Bone marrow (tissue), 2 donors: ENCODE data around the gene SFMBT1.
"Not testable (repeated sequence)": the region's sequence is repeated elsewhere in the genome, so short reads cannot be mapped to it uniquely, and the experiment has no call there.

Source experiments
- DNase-seq, 2 donors: peaks; one replicate each; lab custom pipeline; 2025; lab: John Stamatoyannopoulos, UW

The SFMBT1 gene

GRCh38 chr3:53072653-53073552, 27.0 kb upstream of the SFMBT1 start:
- DNase-seq: peak; percentile 47 to 65

GRCh38 chr3:53071882-53072431, 26.1 kb upstream of the SFMBT1 start:
- no peak for DNase-seq

- no peak for DNase-seq
Measured at GRCh38 chr3:53069422-53070068, 23.7 kb upstream of the SFMBT1 start.

GRCh38 chr3:53068176-53068575, 22.3 kb upstream of the SFMBT1 start:
- DNase-seq: no peak

GRCh38 chr3:53067567-53067966, 21.7 kb upstream of the SFMBT1 start:
- no peak for DNase-seq

- DNase-seq: no peak
Measured at GRCh38 chr3:53065841-53066480, 20.1 kb upstream of the SFMBT1 start.

GRCh38 chr3:53062905-53063304, 17.0 kb upstream of the SFMBT1 start:
- DNase-seq: no peak

- no peak for DNase-seq
Measured at GRCh38 chr3:53056442-53056841, 10.6 kb upstream of the SFMBT1 start.

- DNase-seq: not testable (repeated sequence)
Measured at GRCh38 chr3:53054233-53054632, 8.4 kb upstream of the SFMBT1 start.

- DNase-seq: no peak
Measured at GRCh38 chr3:53051929-53052328, 6.1 kb upstream of the SFMBT1 start.

GRCh38 chr3:53049987-53050386, 4.1 kb upstream of the SFMBT1 start:
- DNase-seq: no peak

GRCh38 chr3:53046171-53047170, 598 bp upstream of the SFMBT1 start:
- peak in 1 of 2 donors; percentile 48 for DNase-seq

- DNase-seq: peak in 1 of 2 donors; percentile 22
Measured at GRCh38 chr3:53044711-53045517, 959 bp downstream of the SFMBT1 start.

GRCh38 chr3:53044371-53044710, 1.5 kb downstream of the SFMBT1 start:
- no peak for DNase-seq

GRCh38 chr3:53043738-53044137, 2.1 kb downstream of the SFMBT1 start:
- no peak for DNase-seq

GRCh38 chr3:53042651-53043050, 3.2 kb downstream of the SFMBT1 start:
- no peak for DNase-seq

- DNase-seq: no peak
Measured at GRCh38 chr3:53040351-53040820, 5.5 kb downstream of the SFMBT1 start.

- DNase-seq: no peak
Measured at GRCh38 chr3:53039376-53039752, 6.5 kb downstream of the SFMBT1 start.

GRCh38 chr3:53038679-53039375, 7.0 kb downstream of the SFMBT1 start:
- DNase-seq: no peak
